Activated CD8-positive, alpha-beta memory T cell treated with anti-CD3 and anti-CD28 coated beads for 1 hour (primary cell): ENCODE data around the gene PLCD1.

Experiments
- DNase-seq, 2 donors: peaks; one replicate each; pipeline ENCODE4 v3.0.0-alpha.2; 2020; ENCODE audit warnings: low read depth in 1 of 2; ENCODE audit errors: extremely low read depth in 1 of 2

Gene PLCD1

GRCh38 chr3:37968813-37969595 is 60.4 kb downstream of the PLCD1 start:
- DNase-seq = no peak

- DNase-seq = no peak
These were observed 61.2 kb downstream of the PLCD1 start for GRCh38 chr3:37968199-37968598.

GRCh38 chr3:37967260-37967881 is 62.1 kb downstream of the PLCD1 start:
- DNase-seq = peak; percentile 8 to 22

- DNase-seq = no peak
These were observed 64.7 kb downstream of the PLCD1 start for GRCh38 chr3:37964716-37965115.

GRCh38 chr3:37964146-37964545 is 65.3 kb downstream of the PLCD1 start:
- DNase-seq = no peak

- DNase-seq = no peak
These were observed 65.8 kb downstream of the PLCD1 start for GRCh38 chr3:37963635-37964034.

GRCh38 chr3:37963016-37963415 is 66.4 kb downstream of the PLCD1 start:
- DNase-seq = no peak

- DNase-seq = no peak
These were observed 67.6 kb downstream of the PLCD1 start for GRCh38 chr3:37961622-37962431.

GRCh38 chr3:37957539-37957936 is 71.9 kb downstream of the PLCD1 start:
- no peak for DNase-seq
